Ovary (tissue), 9 donors: Measurements from ENCODE around the gene DNAJB2. TPM values are rescaled to one million over a fixed set of nuclear protein-coding genes. Genes with fewer than 3 reads are reported as not detected.

ENCODE experiments used
- DNase-seq, 5 donors: peaks; one replicate each; pipeline ENCODE4 v3.0.0-alpha.2; 2019 to 2020
- H3K27ac ChIP-seq, 2 donors: fragments of 200-600 bp; one replicate each; pipeline versions ENCODE4 v1.5.1 to v1.8.0; 2019 to 2022
- H3K27me3 ChIP-seq: fragments of 200-600 bp; one replicate; pipeline ENCODE4 v1.8.0; 2022
- H3K36me3 ChIP-seq: fragments of 200-600 bp; sonication (generic); one replicate; pipeline ENCODE4 v1.5.1; 2019
- H3K4me1 ChIP-seq: one replicate; pipeline ENCODE4 v1.8.1; 2013; ENCODE audit warnings: mild to moderate bottlenecking, moderate library complexity; ENCODE audit not compliant: insufficient read depth
- H3K4me3 ChIP-seq: fragments of 200-600 bp; sonication (generic); one replicate; pipeline ENCODE4 v1.5.1; 2017
- H3K9me3 ChIP-seq, 2 donors: fragments of 200-600 bp in 1 of 2; sonication (generic) in 1 of 2; one replicate each; pipeline versions ENCODE4 v1.5.1 to v1.8.1; 2013 to 2019; ENCODE audit warnings: mild to moderate bottlenecking in 1 of 2, moderate library complexity in 1 of 2
- EP300 ChIP-seq: sonication (generic); formaldehyde crosslinking; IDR thresholded peaks from one replicate; pipeline ENCODE4 v1.6.1; 2017; ENCODE audit warnings: antibody characterized with exemption
- POLR2A ChIP-seq: fragments of 450-650 bp; IDR thresholded peaks from one replicate; pipeline ENCODE4 v1.6.1; 2017; ENCODE audit warnings: antibody characterized with exemption, mild to moderate bottlenecking, moderate library complexity
- WGBS, 3 donors: extraction: QIAGEN DNeasy Blood & Tissue Kit in 1 of 3; methylation state at CpG; one replicate each; pipeline versions ENCODE4 v1.1.5 to v1.1.7; 2013 to 2017; 5-methylcytosine and 5-hydroxymethylcytosine counted together
- intact Hi-C, 4 donors: fragments of 100-400 bp; cut with DNase I; formaldehyde crosslinking; loops; one replicate each; pipeline versions ENCODE4 v1.11.0 to v1.15.1; 2022 to 2023
- polyA plus RNA-seq, 2 donors: library from polyadenylated mRNA; stranded (reverse); fragments of 200-250 nt in 1 of 2; fragments of 350-450 nt in 1 of 2; fragmentation: Illumina TruSeq in 1 of 2; extraction: RNeasy Lipid Tissue Mini Kit (QIAGEN cat#74804) in 1 of 2; gene quantifications; one replicate each; pipeline ENCODE4 v1.2.3, GENCODE V29; 2013 to 2014
- total RNA-seq, 7 donors: library from RNA; depleted of rRNA in 2 of 7; stranded (reverse); fragments of >200 nt in 2 of 7; fragmentation: NEBNext Ultra II Directional in 3 of 7; extraction: Animal tissue kit (Norgen Biotek cat#: 25700) in 3 of 7; gene quantifications; one replicate each; pipeline versions ENCODE4 v1.1.0 to v1.2.4, GENCODE V29; 2016 to 2023
- TF ChIP-seq, protein P1 (sequence below), 3 donors: fragments of 450-650 bp in 2 of 3; fragments of 200-600 bp in 1 of 3; IDR thresholded peaks; one replicate each; pipeline versions ENCODE4 v1.5.1 to v1.8.0; 2016 to 2022; ENCODE audit warnings: antibody characterized with exemption in 3 of 3, mild to moderate bottlenecking in 1 of 3
- donor health status: DM: no; HTN: no; CAD: no; lungs with moderate emphysema.
- donor health status: DM: no; HTN: no; CAD: no.
- donor health status: Bipolar disorder and iron deficiency.
- donor health status: DM: yes; HTN: yes; CAD: no.
- donor health status: DM: no; HTN: no; CAD: no.
- donor health status: DM: yes; HTN: yes; CAD: no.

Gene DNAJB2
- total and polyA plus RNA-seq, 9 donors, result 34.0 to 101 (median 85.7) TPM

DNA sequence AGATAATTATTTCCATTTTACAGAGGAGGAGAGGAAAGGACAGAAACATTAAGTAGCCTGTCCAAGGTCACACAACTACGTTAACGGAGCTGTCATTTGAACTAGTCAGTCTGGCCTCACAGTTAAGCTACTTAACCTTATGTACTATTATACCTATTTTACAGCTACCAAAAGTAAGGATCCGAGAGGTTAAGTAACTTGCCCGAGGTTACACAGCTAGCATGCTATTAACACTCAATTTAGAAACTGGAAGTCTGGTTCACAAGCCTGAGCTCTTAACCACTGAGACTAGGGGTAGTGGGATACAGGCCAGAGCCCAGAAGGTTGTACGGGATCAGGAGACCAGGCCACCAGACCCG lies 34.4 kb upstream of the DNAJB2 start:
- Histone ChIP-seq H3K36me3 (no peaks in the 10 kb centered on the region), H3K4me3 (peak overlapping the region; percentile 82), H3K27me3 (no peaks in the 10 kb centered on the region), H3K9me3 (no peaks in the 10 kb centered on the region), H3K27ac (peak overlapping the region; percentile 72 to 85), H3K4me1 (peaks cover 14% of the 10 kb centered on the region)
- 15 to 27% (median 16%) methylated on average over 6 of the region's 6 CpGs for WGBS, 3 donors
- DNase-seq, result no peak
- TF ChIP-seq POLR2A, result no peak
- TF ChIP-seq EP300, result no peak
- TF ChIP-seq, protein P1, sequence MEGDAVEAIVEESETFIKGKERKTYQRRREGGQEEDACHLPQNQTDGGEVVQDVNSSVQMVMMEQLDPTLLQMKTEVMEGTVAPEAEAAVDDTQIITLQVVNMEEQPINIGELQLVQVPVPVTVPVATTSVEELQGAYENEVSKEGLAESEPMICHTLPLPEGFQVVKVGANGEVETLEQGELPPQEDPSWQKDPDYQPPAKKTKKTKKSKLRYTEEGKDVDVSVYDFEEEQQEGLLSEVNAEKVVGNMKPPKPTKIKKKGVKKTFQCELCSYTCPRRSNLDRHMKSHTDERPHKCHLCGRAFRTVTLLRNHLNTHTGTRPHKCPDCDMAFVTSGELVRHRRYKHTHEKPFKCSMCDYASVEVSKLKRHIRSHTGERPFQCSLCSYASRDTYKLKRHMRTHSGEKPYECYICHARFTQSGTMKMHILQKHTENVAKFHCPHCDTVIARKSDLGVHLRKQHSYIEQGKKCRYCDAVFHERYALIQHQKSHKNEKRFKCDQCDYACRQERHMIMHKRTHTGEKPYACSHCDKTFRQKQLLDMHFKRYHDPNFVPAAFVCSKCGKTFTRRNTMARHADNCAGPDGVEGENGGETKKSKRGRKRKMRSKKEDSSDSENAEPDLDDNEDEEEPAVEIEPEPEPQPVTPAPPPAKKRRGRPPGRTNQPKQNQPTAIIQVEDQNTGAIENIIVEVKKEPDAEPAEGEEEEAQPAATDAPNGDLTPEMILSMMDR (IDR thresholded peaks at IDR 0.05), result no peak
- intact Hi-C loops, result loop anchor here in 1 of 4 donors (10.0 kb wide), 1 partner anchor 50 kb away; no protein-coding TSS in a partner anchor

DNA sequence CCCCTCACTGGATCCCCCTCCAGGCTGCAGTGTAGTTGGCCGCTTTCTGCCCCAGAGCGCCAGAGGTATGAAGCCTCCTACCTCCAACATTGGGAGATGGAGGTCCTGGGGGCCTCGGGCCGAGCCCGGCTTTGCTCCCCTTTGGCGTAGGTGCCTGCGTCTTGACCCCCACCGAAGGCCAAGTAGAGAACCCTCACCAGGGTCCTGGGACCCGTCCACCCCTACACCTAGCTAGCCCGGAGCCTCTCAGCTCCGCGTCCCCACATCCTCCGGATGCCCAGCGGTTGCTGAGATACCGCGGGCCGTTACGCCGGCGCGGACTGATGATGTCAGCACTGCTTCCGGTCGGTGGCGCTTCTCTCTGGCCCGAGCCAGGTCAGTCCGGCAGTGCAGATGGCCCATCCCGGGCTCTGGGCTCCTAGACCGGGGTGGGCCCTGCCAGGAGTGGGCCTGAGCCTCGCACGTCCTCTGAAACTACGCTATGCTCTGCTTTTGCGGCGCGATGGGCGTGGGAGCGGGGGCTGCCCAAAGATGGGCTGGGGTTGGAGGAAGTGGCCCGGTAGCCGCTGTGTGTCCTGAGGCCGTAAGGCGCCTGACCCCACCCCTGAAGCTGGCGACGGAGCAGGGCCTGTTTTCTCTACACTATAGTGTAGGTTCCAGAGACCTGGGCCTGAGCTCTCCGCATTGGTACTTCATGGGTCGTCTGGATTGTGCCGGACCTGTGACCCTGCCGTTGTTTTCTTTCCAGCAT lies 33.8 kb upstream of the DNAJB2 start, which contains the start of the genes GLB1L and STK16:
GLB1L (minus strand) TSS at position 297 of the 751 bp plus-strand sequence. CDS start 1,871 bp downstream, outside the sequence.
STK16 (plus strand) TSS at position 332 of the 751 bp plus-strand sequence. CDS start 521 bp downstream, outside the sequence.
- 0 to 1% (median 0%) methylated on average over 45 to 46 of the region's 46 CpGs for WGBS, 3 donors
- Histone ChIP-seq H3K9me3 (no peaks in the 10 kb centered on the region), H3K36me3 (no peaks in the 10 kb centered on the region), H3K27ac (peak within 1 kb of the TSS; percentile 72 to 85), H3K27me3 (no peaks in the 10 kb centered on the region), H3K4me1 (peaks cover 18% of the 10 kb centered on the region), H3K4me3 (peak within 1 kb of the TSS; percentile 82)
- DNase-seq, result peak; percentile 92 to 98 (median 96)
- intact Hi-C loops, result loop anchor here in 1 of 4 donors (10.0 kb wide), 1 partner anchor 49 kb away; no protein-coding TSS in a partner anchor
- no peak for TF ChIP-seq EP300
- peak; percentile 92 for TF ChIP-seq POLR2A

DNA sequence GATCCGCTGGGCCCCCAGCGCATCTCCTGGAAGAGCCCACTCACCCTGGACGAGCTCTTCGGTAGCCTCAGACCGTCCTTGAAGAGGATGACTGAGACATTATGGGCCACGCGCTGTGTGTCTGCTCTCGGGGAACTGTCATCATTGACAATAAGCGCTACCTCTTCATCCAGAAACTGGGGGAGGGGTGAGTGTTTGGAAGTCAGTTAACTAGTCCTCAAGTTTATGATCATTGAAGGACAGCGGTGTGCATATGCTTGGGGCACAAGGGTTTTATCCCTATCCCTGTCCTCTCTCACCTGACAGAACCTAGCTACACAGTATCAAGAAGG lies 33.3 kb upstream of the DNAJB2 start:
- peaks cover 21% of the 10 kb centered on the region for H3K4me1 ChIP-seq

DNA sequence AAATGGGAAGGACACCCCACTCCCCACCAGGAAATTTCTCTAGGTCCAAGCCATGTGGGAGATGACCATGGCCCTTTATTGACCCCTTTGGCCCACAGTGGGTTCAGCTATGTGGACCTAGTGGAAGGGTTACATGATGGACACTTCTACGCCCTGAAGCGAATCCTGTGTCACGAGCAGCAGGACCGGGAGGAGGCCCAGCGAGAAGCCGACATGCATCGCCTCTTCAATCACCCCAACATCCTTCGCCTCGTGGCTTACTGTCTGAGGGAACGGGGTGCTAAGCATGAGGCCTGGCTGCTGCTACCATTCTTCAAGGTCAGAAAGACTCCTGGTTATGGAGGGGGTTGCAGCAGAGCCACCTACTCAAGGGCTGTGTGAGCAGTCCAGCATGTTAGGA lies 32.6 kb upstream of the DNAJB2 start:
- intact Hi-C loops, result loop anchor here in 1 of 4 donors (10.0 kb wide), 1 partner anchor 48 kb away; no protein-coding TSS in a partner anchor
- Histone ChIP-seq H3K4me1 (peaks cover 21% of the 10 kb centered on the region), H3K9me3 (no peaks in the 10 kb centered on the region), H3K36me3 (no peaks in the 10 kb centered on the region), H3K27me3 (no peaks in the 10 kb centered on the region), H3K4me3 (no peak overlapping the region), H3K27ac (no peak overlapping the region)
- TF ChIP-seq EP300 (no peak), POLR2A (no peak)
- TF ChIP-seq, protein P1 (IDR thresholded peaks at IDR 0.05), result no peak
- 89 to 93% (median 92%) methylated on average over 10 of the region's 10 CpGs for WGBS, 3 donors
- no peak for DNase-seq

More for the DNA sequence above, 33.3 kb upstream of the DNAJB2 start:
- Histone ChIP-seq H3K36me3 (no peaks in the 10 kb centered on the region), H3K27me3 (no peaks in the 10 kb centered on the region), H3K9me3 (no peaks in the 10 kb centered on the region), H3K4me3 (peak overlapping the region; percentile 82), H3K27ac (peak overlapping the region; percentile 72 to 85)
- TF ChIP-seq, protein P1 (IDR thresholded peaks at IDR 0.05), result no peak
- TF ChIP-seq EP300 (no peak), POLR2A (no peak)
- intact Hi-C loops, result loop anchor here in 1 of 4 donors (10.0 kb wide), 1 partner anchor 49 kb away; no protein-coding TSS in a partner anchor
- no peak for DNase-seq
- 8 to 17% (median 15%) methylated on average over 10 of the region's 10 CpGs for WGBS, 3 donors
